GM13976 (cell line): Measurements from ENCODE around the gene TP53AIP1.

Experiments
- DNase-seq: peaks from one replicate; pipeline ENCODE4 v3.0.0; 2012; ENCODE audit warnings: low spot score
- CTCF ChIP-seq: IDR thresholded peaks from 2 replicates; pipeline ENCODE4 v1.5.1; 2012; ENCODE audit warnings: borderline replicate concordance, mild to moderate bottlenecking; ENCODE audit not compliant: insufficient read depth; ENCODE audit errors: extremely low read depth, missing control alignments, control extremely low read depth
- in situ Hi-C: fragments of 300-500 bp; cut with MboI; formaldehyde crosslinking; loops from one replicate; pipeline ENCODE4 v1.12.0; 2022; ENCODE audit warnings: low sequenced_read_pairs, mixed read lengths, inconsistent platforms; ENCODE audit not compliant: unreplicated experiment

The TP53AIP1 gene, protein sequence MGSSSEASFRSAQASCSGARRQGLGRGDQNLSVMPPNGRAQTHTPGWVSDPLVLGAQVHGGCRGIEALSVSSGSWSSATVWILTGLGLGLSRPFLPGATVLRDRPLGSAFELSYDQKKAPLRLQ

GRCh38 chr11:128942817-128943427 is at the start of gene TP53AIP1:
Gene TP53AIP1, minus strand, starts transcription at chr11:128942871. Its CDS starts 5,053 bp downstream, at chr11:128937818.
- in situ Hi-C loops, result no loop called here
- no peak for TF ChIP-seq CTCF
- no peak for DNase-seq

DNA sequence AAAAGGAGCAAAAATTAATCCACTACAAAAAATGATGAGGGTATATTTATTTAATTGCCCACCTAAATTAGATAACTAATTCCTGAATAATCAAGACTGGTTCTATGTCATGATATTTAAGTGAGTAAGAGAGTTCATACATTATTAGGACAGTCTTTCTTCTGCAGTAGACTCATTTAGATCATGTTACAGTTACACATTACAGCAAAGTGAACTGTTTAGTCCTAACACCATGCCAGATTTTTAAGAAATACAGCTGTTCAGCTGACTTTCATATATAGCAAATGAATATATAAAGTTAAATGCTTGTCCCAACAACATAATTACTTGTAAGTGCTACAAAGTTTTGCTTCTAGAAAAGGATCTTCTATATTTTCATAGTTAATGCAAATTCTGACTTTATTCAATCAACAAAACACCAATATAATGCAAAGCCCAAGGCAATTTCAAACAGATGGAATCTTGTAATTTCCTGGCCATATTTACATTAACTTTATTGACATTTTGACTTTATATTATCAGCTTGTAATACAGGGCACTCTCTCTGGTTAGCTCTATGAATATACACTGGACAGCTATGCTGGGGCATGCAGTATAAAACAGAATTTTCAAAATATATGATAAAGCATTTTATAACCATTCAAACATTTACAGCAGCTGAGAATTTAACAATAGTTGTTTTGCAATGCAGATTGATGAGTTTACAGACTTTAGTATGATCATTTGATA is 45.7 kb upstream of the TP53AIP1 start:
- in situ Hi-C loops, result no loop called here
- DNase-seq, result no peak
- no peak for TF ChIP-seq CTCF

DNA sequence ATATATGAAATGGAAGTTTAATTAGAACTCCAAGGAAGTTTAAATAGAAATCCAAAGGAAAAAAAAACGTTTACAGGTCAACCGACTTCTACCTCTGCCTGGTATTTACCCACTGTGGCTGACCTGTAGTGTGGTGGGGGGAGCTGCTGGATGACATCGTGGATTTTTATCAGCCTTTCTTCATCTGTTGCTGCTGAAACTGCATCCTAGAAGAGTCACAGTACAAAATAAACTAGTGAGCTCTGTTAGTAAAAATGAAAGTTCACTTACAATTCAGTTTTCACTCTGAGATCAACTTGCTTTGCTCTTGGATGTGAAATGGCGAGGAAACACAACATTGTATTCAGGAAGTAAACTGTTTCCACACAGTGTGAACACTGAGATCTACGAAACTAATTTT is 43.2 kb upstream of the TP53AIP1 start:
- DNase-seq, result no peak
- TF ChIP-seq CTCF, result no peak
- in situ Hi-C loops, result no loop called here

GRCh38 chr11:128983023-128983422 is 40.4 kb upstream of the TP53AIP1 start:
- in situ Hi-C loops, result no loop called here
- no peak for TF ChIP-seq CTCF
- no peak for DNase-seq

GRCh38 chr11:128981254-128981653 is 38.6 kb upstream of the TP53AIP1 start:
- no peak for TF ChIP-seq CTCF
- in situ Hi-C loops, result no loop called here
- DNase-seq, result no peak

- no peak for TF ChIP-seq CTCF
- in situ Hi-C loops, result no loop called here
- DNase-seq, result no peak
Measured at GRCh38 chr11:128970598-128971190, 28.0 kb upstream of the TP53AIP1 start.
